ENCODE measurements around the gene DLK2.
"Not testable (repeated sequence)": the region's sequence is repeated elsewhere in the genome, so short reads cannot be mapped to it uniquely, and the experiment has no call there.

DLK2 gene

DNA sequence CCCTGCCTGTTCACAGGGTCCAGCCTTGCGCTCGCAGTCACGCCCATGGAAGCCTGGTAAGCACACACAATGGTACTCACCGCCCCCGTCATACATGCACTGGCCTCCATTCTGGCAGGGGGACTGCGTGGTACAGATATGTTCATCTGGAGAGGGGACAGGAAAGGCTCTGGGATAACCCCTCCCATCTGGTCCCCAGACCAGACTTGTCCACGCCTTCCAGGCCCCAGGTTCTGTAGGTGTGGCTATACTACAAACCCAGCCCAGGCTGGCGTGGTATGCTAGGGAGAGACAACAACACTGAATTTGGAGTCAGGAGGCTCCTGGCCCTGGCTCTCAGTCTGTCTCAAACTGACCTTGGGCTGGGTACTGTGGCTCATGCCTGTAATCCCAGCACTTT lies 3.4 kb downstream of the DLK2 start:
- no peak for DNase-seq

DNA sequence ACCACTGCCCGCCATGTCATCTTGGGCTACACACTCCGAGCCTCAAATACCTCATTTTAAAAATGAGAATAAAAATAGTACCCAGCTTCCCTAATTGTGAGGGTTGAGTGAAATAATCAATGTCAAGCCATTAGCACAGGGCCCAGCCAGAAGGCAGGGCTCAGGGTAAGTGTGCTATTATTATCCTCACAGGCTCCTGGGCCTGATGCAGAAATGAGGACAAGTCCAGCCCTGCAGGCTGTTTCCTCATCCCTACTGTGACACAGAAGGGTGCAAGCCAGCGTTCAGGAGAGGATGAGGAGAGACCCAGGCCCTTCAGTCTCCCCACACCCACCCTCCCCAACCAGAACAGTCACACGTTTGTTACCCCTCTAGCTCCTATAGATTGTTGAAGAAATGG lies 4.0 kb downstream of the DLK2 start:
- no peak for DNase-seq

DNA sequence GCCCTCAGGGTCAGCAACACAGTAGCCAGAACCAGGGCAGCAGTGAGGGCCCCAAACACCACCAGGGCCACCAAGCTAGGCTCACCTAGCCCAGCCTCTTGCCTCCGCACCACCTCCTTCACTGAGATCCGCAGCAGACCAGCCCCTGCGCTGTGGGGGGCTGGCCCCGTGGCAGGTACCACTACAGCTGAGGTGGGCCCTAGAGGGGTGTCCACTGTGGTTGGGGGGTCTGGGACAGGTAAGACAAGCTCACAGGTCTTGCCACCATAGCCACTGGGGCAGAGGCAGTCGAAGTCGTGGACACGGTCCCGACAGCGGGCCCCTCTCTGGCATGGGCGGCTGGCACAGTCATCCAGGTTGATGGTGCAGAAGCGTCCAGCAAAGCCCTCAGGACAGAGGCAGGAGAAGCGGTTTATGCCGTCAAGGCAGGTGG lies 4.6 kb downstream of the DLK2 start:
- DNase-seq = no peak

DNA sequence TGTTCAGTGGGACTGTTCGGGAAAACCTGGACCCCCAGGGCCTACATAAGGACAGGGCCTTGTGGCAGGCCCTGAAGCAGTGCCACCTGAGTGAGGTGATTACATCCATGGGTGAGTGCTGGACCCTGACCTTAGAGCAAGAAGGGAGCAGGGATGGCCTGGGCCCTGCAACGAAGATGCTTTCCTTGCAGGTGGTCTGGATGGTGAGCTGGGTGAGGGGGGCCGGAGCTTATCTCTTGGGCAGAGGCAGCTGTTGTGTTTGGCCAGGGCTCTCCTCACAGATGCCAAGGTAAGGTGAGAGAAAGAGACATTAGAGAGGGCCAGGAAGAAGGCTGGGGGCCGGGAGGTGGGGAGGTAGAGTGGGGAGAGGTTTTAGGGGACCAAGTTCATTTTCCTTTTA lies 6.4 kb downstream of the DLK2 start:
- DNase-seq = no peak

DNA sequence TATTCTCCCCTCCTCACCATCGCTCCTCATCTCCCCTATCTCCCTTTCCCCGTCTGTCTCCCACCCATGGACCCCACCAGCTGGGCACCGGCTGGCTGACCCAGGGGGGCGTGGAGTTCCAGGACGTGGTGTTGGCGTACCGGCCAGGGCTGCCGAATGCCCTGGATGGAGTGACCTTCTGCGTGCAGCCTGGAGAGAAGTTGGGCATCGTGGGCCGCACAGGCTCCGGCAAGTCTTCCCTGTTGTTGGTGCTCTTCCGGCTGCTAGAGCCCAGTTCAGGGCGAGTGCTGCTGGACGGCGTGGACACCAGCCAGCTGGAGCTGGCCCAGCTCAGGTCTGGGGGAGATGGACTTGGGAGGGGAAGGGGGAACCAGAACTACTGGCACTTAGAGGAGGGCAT lies 7.7 kb downstream of the DLK2 start:
- no peak for DNase-seq

DNA sequence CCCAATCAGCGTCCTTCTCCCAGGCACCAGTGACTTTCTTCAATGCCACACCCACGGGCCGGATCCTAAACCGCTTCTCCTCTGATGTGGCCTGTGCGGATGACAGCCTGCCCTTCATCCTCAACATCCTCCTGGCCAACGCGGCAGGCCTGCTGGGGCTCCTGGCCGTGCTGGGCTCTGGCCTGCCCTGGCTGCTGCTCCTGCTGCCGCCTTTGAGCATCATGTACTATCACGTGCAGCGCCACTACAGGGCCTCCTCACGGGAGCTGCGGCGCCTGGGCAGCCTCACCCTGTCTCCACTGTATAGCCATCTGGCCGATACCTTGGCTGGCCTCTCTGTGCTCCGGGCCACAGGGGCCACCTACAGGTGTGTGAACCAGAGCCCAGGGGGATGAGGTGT lies 9.8 kb downstream of the DLK2 start:
- DNase-seq = no peak

DNA sequence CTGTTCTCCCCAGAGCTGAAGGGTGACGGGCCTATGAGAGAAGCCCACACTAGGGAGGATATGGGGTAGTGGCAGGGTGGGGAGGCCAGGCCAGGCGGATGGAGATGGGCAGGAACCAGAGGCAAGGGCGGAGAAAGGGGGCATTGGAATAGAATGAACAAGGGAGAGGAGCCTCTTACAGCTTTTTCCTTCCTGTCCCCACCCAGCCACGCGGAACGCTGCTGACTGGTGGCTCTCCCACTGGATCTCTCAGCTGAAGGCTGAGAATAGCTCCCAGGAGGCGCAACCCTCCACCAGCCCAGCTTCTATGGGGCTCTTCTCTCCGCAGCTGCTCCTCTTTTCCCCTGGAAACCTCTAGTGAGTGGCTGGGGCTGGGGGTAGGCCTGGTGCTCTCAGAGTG lies 10.8 kb downstream of the DLK2 start:
- DNase-seq = no peak

DNA sequence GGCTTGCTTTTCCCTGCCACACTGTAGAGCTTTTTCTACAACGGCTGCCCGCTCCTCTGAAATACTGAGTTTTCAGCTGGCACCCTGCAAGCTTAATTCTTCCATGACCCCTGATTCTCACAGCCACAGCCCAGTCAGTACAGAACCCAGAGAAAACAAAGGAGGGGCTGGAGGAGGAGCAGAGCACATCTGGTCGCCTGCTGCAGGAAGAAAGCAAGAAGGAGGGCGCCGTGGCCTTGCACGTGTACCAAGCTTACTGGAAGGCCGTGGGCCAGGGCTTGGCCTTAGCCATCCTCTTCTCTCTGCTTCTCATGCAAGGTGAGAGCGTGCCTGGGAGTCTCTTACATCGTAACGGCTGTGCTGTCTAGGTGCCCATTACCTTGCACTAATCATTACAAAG lies 11.3 kb downstream of the DLK2 start:
- no peak for DNase-seq

DNA sequence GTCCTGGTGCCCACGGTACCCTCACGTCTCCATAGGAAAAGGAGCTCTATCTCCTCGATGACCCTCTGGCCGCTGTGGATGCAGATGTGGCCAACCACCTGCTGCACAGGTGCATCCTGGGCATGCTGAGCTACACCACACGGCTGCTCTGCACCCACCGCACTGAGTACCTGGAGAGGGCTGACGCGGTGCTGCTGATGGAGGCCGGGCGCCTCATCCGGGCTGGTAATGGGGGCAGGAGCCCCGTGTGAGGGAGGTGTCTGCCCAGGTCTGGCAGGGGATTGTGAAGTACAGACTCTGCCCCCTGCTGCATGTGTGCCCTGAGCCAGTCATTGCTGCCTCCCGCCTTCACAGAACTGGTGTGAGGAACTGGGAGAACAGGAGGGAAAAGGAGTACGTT lies 12.4 kb downstream of the DLK2 start:
- DNase-seq = no peak

DNA sequence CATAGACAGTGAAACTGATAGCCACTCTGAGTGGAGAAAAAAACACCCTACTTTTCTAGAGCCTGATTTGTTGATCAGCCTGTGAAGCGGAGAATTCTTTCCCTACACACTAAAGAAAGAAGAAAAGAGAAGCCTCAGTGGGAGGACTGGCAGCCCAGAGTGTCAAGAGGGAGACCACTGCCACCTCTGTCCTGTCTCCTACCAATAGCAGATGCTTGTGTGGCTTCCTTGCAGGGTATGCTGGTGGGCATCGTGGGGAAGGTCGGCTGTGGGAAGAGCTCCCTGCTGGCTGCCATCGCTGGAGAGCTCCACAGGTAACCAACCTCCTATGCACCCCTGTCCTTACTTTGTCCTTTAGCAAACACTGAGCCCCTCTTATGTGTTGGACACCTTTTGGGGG lies 17.6 kb downstream of the DLK2 start:
- no peak for DNase-seq

DNA sequence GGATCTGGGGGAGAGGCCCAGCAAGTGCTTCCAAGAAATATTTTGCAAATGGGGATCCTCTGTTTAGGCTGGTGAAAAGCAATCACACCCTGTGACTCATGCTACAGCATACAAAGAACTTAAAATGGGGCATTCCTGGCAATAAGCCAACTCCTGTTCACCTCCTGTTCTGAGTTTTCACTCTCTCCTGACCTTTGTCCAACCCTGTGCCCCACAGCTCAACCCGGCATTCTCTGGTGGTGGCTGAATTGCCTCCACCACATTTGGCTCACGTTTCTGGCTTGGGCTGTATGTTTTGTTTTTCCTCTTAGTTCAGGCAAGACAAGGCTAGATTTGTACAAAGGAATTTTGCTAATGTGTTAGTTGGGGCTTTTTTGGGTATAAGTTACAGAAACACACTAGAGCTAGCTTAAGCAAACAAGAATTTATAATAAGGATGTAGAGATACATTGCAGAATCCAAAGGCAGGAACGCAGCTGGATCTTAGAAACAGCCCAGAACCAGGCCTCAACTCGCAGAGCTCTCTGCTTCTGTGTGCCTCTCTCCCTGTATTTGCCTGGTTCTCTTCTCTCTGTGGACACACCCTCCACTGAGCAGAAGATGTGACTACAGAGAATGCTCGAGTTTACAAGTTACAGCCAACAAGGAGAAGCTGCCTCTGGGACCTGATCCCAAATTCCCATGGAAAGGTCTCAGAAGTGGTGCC lies 18.6 kb downstream of the DLK2 start:
- no peak for DNase-seq

DNA sequence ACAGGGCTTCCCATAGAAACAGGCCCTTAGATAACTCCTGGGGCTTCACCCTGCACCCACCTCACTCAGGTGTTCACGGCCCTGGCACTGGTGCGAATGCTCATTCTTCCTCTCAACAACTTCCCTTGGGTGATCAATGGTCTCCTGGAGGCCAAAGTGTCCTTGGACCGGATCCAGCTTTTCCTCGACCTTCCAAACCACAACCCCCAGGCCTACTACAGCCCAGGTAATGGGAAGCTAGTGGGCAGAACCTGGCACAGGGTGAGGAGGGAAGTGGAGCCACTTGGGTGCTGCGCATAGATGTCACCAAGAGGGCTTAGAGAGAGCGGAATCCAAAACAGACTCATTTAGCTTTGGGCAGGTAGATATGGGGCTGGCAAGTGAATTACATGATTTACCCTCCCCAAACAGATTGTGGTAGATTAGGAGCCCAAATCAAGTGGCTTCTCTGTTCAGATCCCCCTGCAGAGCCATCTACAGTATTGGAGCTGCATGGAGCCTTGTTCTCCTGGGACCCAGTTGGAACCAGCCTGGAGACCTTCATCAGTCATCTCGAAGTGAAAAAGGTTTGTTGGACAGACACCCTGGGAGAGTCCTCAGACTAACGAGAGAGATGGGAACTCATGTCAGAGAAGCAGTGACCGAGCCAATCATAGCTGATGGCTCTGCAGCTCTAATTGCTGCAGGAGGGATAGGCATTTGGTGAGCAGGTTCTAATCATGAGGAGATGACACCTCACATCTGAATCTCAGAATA lies 19.5 kb downstream of the DLK2 start:
- no peak for DNase-seq

DNA sequence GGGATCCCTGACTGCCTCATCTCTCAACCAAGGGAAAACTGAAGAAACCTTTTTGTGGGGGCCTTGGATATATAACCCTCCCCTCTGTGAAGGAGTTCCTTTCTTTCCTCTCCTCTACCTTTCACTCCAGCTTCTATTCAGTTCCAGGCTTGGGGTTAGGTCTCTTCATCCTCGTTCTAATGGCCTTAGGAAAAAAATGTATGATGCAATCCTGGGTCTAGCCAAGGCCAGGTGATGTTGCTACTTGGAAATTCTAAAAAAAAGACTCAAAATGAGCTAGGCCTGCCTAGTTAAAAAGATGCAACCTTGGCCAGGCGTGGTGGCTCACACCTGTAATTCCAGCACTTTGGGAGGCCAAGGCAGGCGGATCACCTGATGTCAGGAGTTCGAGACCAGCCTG lies 20.4 kb downstream of the DLK2 start:
- DNase-seq = no peak

DNA sequence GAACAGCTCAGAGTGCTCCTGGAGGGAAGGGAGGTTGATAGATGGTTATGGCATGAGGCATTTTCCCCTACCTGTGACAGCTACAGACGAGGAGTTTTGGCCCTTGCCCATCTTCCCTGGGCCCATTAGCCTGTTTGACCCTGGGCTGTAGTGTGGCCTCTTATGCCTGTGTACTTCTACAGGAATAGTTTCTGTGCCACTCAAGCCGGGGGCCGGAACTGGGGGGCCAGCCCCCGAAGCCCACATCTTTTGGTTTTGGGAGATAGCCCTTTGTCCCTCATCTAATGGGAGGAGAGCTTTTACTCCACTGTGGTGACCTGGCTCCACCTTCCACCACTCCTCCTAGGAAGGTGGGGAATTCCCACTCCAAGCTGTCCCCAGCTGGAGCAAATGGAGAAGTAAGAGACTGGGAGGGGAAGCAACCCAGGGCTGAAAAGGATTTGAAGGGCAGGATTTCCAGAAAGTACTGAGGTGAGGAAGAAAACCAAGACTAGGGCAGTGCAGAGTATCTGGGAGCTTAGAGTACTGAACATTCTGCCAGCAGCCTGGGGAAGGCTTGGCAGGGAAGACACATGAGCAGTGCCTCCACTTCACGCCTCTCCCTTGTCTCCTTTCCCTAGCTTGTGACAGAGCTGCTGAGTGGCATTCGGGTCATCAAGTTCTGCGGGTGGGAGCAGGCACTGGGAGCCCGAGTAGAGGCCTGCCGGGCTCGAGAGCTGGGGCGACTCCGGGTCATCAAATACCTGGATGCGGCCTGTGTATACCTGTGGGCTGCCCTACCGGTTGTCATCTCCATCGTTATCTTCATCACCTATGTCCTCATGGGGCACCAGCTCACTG lies 21.1 kb downstream of the DLK2 start:
- DNase-seq = no peak

DNA sequence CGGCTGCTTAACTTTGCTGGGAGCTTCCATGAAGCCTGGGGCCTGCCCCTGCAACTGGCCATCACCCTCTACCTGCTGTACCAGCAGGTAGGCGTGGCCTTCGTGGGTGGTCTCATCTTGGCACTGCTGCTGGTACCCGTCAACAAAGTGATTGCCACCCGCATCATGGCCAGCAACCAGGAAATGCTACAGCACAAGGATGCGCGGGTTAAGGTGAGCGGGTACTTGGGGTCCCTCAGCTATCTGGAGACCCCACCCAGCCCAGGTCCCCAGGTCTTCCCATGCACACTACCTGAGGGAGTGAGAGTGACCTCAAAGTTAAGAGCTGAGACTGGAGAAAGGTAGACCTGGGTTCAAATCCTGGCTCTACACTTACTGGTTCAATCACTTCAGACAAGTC lies 22.2 kb downstream of the DLK2 start:
- DNase-seq = no peak

DNA sequence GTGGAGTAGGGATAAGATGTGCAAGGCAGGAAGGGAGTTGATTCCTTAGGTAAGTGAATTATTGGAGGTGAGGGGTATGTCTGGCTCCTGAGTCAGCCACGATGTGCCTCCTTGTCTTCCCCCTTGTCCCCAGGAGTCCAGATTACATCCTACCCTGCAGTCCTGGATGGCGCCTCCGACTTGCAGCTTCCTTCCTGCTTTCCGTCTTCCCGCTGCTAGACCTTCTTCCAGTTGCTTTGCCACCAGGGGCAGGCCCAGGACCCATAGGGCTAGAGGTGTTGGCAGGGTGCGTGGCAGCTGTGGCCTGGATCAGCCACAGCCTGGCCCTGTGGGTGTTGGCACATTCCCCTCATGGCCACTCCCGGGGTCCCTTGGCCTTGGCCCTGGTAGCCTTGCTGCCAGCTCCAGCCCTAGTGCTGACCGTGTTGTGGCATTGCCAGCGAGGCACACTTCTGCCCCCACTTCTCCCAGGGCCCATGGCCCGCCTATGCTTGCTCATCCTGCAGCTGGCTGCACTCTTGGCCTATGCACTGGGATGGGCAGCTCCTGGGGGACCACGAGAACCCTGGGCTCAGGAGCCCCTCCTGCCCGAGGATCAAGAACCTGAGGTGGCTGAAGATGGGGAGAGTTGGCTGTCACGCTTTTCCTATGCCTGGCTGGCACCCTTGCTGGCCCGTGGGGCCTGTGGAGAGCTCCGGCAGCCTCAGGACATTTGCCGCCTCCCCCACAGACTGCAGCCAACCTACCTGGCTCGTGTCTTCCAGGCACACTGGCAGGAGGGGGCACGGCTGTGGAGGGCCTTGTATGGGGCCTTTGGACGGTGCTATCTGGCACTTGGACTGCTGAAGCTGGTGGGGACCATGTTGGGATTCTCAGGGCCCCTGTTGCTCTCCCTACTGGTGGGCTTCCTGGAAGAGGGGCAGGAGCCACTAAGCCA lies 23.1 kb downstream of the DLK2 start:
- no peak for DNase-seq

DNA sequence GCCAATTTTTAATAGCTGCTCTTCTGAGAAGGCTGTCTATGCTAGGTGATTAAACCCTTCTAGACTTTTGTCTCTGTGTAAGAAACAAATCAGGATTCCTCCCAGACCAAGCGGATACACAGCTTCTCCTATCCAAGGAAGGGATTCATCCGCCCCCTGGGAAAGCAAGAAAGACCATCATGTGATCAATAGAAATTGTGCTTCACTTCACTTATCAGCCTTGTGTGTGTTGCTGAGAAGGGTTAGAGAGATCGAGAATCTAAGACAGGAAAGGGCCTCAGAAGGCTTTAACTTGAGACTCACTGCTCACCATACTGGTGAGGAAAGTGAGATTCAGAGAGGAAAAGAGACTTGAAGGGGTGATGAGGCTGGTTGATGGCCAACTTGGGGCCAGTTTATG lies 26.5 kb downstream of the DLK2 start:
- DNase-seq = no peak

DNA sequence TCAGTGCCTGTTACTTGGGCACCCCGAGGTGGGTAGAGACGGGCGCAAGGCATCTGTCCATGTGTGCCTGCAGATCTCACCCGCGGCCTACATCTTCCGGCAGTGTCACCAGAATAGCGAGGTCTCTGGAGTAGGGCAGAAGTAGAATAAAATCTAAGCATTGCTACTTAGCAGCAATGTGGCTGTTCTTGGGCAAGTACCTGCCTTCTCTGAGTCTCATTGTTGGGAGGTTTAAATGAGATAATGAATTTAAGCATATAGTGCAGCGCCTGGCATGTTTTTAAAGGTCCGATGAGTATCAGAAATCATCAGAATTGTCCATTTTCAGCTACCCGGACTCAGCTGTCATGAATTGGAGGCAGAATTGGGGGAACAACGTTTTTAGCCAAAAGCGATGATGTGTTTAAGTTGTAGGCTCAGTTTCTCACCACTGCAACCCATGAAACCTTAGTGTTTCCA lies 27.2 kb downstream of the DLK2 start:
- peak in 1 of 2 experiments; percentile 41 for DNase-seq

DNA sequence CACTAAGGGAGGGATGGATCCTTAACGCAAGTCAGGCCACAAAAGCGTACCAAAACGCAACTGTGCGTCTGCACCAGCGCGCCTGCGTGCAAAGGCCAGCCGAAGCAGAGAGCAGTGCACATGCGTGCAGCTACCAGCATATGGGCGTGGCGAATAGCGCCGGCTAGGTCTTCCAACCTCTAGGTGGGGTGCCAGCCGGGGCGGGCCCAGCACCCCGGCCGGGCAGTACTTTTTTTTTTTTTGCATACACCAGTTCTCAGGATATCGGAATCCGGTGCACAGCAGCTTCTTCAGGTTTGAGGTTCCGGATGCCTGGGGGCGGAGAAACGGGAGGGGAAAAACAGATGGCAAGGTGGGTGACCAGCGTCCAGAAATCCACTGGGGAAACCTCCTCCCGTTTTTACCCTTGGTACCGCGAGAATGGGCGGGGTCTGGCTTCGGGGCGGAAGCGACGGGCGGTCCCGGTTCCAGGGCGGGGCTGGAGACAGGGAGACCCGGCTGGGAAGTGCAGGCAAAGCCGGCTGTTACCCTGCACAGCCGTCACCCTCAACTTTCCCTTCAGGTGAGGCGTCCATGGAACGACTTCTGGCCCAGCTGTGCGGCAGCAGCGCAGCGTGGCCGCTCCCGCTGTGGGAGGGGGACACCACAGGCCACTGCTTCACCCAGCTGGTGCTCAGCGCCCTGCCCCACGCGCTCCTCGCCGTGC lies 27.8 kb downstream of the DLK2 start, which contains the start of gene ABCC10:
Gene ABCC10 (plus strand): TSS at position 136 of the 706 bp plus-strand sequence. CDS start 438 bp downstream, at position 574.
- peak; percentile 97 to 98 for DNase-seq

DNA sequence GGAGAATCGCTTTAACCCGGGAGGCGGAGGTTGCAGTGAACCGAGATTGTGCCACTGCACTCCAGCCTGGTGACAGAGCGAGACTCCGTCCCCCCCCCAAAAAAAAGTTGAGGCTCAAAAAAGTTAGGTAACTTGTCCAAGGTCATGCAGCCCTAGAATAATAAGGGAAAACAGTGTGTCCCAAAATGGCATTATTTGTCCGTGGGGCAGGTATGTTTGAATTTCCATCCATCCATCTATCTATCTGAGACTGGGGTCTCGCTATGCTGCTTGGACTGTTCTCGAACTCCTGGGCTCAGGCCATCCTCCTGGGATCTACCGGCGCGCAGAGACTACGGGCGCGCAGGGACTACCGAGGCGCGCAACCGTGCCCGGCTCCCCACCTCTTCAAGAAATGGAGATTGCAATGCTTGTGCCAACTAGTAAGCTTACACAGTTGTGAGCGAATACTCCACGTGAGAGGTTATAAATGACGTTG lies 28.4 kb downstream of the DLK2 start:
- DNase-seq = no peak

DNA sequence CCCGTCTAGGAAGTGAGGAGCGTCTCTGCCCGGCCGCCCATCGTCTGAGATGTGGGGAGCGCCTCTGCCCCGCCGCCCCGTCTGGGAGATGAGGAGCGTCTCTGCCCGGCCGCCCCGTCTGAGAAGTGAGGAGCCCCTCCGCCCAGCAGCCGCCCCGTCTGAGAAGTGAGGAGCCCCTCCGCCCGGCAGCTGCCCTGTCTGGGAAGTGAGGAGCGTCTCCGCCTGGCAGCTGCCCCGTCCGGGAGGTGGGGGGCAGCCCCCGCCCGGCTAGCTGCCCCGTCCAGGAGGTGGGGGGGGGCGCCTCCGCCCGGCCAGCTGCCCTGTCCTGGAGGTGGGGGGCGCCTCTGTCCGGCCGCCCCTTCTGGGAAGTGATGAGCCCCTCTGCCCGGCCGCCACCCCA lies 30.3 kb downstream of the DLK2 start:
- DNase-seq = not testable (repeated sequence)

DNA sequence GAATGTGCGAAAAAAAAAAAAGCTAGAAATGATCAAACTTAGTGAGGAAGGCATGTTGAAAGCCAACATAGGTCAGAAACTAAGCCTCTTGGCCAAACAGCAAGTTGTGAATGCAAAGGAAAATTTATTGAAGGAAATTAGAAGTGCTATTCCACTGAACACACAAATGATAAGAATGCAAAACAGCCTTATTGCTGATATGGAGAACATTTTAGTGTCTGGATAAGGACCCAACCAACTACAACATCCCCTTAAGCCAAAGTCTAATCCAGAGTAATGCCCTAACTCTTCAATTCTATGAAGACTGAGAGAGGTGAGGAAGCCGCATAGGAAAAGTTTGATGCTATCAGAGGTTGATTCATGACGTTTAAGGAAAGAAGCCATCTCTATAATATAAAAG lies 33.5 kb downstream of the DLK2 start:
- no peak for DNase-seq

Data from AML-193 (cell line).